Measurements from ENCODE around the gene ISLR.

Gene ISLR

GRCh38 chr15:74137537-74137894 is 36.0 kb upstream of the ISLR start:
- DNase-seq (ENCODE audit: low read depth): no peak
- H3K4me3 ChIP-seq (ENCODE audit: control insufficient read depth, low read depth, low read length): no peak overlapping the region
- TF ChIP-seq CTCF (conservative IDR thresholded peaks at IDR 0.05; ENCODE audit: control insufficient read depth, insufficient read depth, low read depth, low read length): no peak

GRCh38 chr15:74138642-74139041 is 34.9 kb upstream of the ISLR start:
- no peak for DNase-seq (ENCODE audit: low read depth)
- no peak overlapping the region for H3K4me3 ChIP-seq (ENCODE audit: control insufficient read depth, low read depth, low read length)
- no peak for TF ChIP-seq CTCF (conservative IDR thresholded peaks at IDR 0.05; ENCODE audit: control insufficient read depth, insufficient read depth, low read depth, low read length)

GRCh38 chr15:74141591-74141990 is 31.9 kb upstream of the ISLR start:
- TF ChIP-seq CTCF (conservative IDR thresholded peaks at IDR 0.05; ENCODE audit: control insufficient read depth, insufficient read depth, low read depth, low read length): no peak
- DNase-seq (ENCODE audit: low read depth): no peak
- H3K4me3 ChIP-seq (ENCODE audit: control insufficient read depth, low read depth, low read length): no peak overlapping the region

GRCh38 chr15:74144153-74144775 is 29.2 kb upstream of the ISLR start:
- no peak overlapping the region for H3K4me3 ChIP-seq (ENCODE audit: control insufficient read depth, low read depth, low read length)
- TF ChIP-seq CTCF (conservative IDR thresholded peaks at IDR 0.05; ENCODE audit: control insufficient read depth, insufficient read depth, low read depth, low read length): no peak
- no peak for DNase-seq (ENCODE audit: low read depth)

GRCh38 chr15:74146277-74146800 is 27.2 kb upstream of the ISLR start:
- TF ChIP-seq CTCF (conservative IDR thresholded peaks at IDR 0.05; ENCODE audit: control insufficient read depth, insufficient read depth, low read depth, low read length): no peak
- no peak for DNase-seq (ENCODE audit: low read depth)
- no peak overlapping the region for H3K4me3 ChIP-seq (ENCODE audit: control insufficient read depth, low read depth, low read length)

- DNase-seq (ENCODE audit: low read depth): no peak
- no peak overlapping the region for H3K4me3 ChIP-seq (ENCODE audit: control insufficient read depth, low read depth, low read length)
- no peak for TF ChIP-seq CTCF (conservative IDR thresholded peaks at IDR 0.05; ENCODE audit: control insufficient read depth, insufficient read depth, low read depth, low read length)
Measured at GRCh38 chr15:74147051-74147450, 26.5 kb upstream of the ISLR start.

All from fibroblast of mammary gland (primary cell).